HG02884 (cell line): ENCODE results near the gene CHD3.

Source experiments
- ATAC-seq: cut with Tn5 transposase; IDR thresholded peaks from one replicate; pipeline ENCODE4 v1.9.1; 2021; ENCODE audit warnings: mild to moderate bottlenecking, moderate library complexity; ENCODE audit not compliant: unreplicated experiment

CHD3 gene

GRCh38 chr17:7864995-7865650, 23.5 kb upstream of the CHD3 start:
- no peak for ATAC-seq

- no peak for ATAC-seq
Observed at GRCh38 chr17:7867881-7868329, 20.7 kb upstream of the CHD3 start.

- no peak for ATAC-seq
Observed at GRCh38 chr17:7873051-7873450, 15.5 kb upstream of the CHD3 start.

GRCh38 chr17:7875804-7876370, 12.7 kb upstream of the CHD3 start:
- no peak for ATAC-seq

- ATAC-seq, result no peak
Observed at GRCh38 chr17:7878234-7878633, 10.4 kb upstream of the CHD3 start.

GRCh38 chr17:7880076-7880868, 8.3 kb upstream of the CHD3 start:
- no peak for ATAC-seq

GRCh38 chr17:7881276-7882054, 7.1 kb upstream of the CHD3 start:
- ATAC-seq, result no peak

GRCh38 chr17:7882068-7882467, 6.5 kb upstream of the CHD3 start:
- no peak for ATAC-seq

- ATAC-seq, result no peak
Observed at GRCh38 chr17:7882629-7883028, 6.0 kb upstream of the CHD3 start.

- no peak for ATAC-seq
Observed at GRCh38 chr17:7883781-7884386, 4.7 kb upstream of the CHD3 start.

- ATAC-seq, result no peak
Observed at GRCh38 chr17:7884581-7885366, 3.8 kb upstream of the CHD3 start.

- no peak for ATAC-seq
Observed at GRCh38 chr17:7885367-7886226, 3.0 kb upstream of the CHD3 start.

- no peak for ATAC-seq
Observed at GRCh38 chr17:7886227-7887037, 2.2 kb upstream of the CHD3 start.

- ATAC-seq, result no peak
Observed at GRCh38 chr17:7887038-7887481, 1.5 kb upstream of the CHD3 start.

- no peak for ATAC-seq
Observed at GRCh38 chr17:7887482-7888183, 956 bp upstream of the CHD3 start.

- ATAC-seq, result no peak
Observed at GRCh38 chr17:7889166-7889955, 772 bp downstream of the CHD3 start.
